ENCODE measurements around the gene TRIO. TPM values are rescaled to one million over a fixed set of nuclear protein-coding genes. Genes with fewer than 3 reads are reported as not detected.

The TRIO gene
- total RNA-seq, 2 experiments from 2014 or later, result 3.6 to 4.6 TPM

DNA sequence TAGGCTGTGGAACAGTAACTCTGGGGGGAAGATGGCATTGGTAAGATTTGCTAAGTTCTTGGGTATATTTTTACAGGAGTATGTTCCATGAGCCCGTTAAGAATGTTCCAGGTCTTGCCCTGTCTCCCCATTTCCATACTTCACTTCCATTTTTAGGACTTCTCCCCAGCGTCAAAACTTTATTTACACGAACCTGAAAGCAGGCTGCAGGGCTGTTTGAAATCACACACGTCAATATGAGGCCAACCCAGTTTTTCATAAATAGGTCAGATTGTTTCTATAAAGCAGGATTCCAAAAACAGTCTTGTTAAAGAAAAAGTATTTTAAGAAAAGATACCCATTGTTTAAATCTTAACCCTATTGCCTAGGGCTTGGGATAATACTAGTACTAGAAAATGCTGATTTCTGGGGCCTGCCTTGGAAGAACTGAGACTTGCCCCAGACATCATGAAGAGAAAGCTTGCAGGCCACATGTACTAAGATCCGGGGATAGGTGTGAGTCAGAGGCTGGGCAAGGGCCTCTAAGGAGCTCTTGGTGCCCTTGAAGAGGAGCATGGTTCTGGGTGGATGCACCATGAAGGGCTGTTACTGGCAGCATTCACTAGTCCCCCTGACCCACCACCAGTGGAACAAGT, 24.2 kb downstream of the TRIO start:
- Mint-ChIP-seq H3K27ac (no peak overlapping the region), H3K4me1 (ENCODE audit: low read depth) (no peaks in the 10 kb centered on the region), H3K27me3 (ENCODE audit: low read depth) (peaks cover 14% of the 10 kb centered on the region), H3K9me3 (no peaks in the 10 kb centered on the region), H3K4me3 (no peak overlapping the region), H3K36me3 (ENCODE audit: low read depth) (no peaks in the 10 kb centered on the region)
- CTCF ChIA-PET, result no interaction called here
- intact Hi-C loops (cut with micrococcal nuclease), result no loop called here
- DNase-seq, result no peak

DNA sequence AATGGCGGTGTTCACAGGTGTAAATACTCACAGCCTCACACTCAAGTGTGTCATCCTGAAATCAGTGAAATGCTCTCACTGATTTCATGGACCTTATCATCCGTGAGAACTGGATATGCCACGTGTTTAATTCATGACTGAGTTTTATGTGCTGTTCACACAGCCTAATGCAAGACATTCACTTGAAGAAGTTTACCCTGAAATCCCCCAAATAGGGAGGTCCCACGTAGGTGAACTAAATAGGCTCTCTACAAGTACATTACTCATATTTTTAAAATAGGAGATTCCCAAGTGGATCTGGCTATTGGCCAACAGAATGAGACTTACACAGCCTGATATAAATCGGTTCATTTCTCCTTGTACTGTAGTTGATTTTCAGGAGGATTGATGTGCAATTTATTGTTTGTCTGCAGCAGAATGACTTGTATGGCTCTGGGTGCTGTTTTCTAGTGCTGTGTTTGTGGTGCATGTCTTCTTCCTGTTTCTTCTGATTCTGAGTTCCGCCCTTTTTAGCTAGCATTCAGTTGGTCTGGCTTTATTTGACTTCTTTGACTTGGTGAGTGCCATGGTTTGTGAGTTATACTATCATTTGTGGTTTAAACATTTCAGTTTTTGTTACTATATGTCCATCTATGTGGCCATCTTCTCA, 25.1 kb downstream of the TRIO start:
- intact Hi-C loops (cut with micrococcal nuclease), result no loop called here
- peaks cover 22% of the 10 kb centered on the region for H3K27me3 Mint-ChIP-seq (ENCODE audit: low read depth)
- H3K4me1 Mint-ChIP-seq (ENCODE audit: low read depth), result no peaks in the 10 kb centered on the region
- DNase-seq, result no peak
- no peaks in the 10 kb centered on the region for H3K36me3 Mint-ChIP-seq (ENCODE audit: low read depth)
- no peak overlapping the region for H3K4me3 Mint-ChIP-seq
- H3K27ac Mint-ChIP-seq, result no peak overlapping the region
- CTCF ChIA-PET, result interaction anchor here (0.7 kb wide), 1 partner anchor 45 kb away, joined by 3 read pairs; no protein-coding TSS in a partner anchor
- no peaks in the 10 kb centered on the region for H3K9me3 Mint-ChIP-seq

DNA sequence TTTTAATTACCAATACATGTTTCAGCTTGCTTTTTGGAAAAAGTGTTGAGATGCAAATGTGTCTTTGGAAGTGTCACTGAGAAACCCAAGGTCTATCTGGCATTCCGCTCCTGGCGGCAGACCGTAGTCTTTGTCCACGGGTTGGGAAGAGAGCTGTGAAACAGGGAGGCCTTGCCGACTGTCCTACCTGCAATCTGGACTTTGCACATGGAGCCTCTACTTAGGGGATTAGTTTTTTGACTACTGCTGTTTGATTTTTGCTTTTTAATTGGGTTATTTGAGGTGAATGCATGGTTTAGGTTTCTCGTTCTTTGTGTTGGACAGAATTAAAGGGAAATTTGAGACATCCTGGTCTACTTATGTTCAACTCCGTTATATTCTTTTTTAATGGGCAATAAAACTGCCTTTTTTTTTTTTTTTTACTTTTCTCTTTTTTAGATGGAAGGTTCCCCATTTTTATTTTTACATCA, 25.7 kb downstream of the TRIO start:
- H3K27me3 Mint-ChIP-seq (ENCODE audit: low read depth), result peaks cover 25% of the 10 kb centered on the region
- DNase-seq, result no peak
- H3K27ac Mint-ChIP-seq, result no peak overlapping the region
- H3K4me3 Mint-ChIP-seq, result no peak overlapping the region
- intact Hi-C loops (cut with micrococcal nuclease), result no loop called here
- H3K4me1 Mint-ChIP-seq (ENCODE audit: low read depth), result no peaks in the 10 kb centered on the region
- H3K9me3 Mint-ChIP-seq, result no peaks in the 10 kb centered on the region
- H3K36me3 Mint-ChIP-seq (ENCODE audit: low read depth), result no peaks in the 10 kb centered on the region
- CTCF ChIA-PET, result no interaction called here

DNA sequence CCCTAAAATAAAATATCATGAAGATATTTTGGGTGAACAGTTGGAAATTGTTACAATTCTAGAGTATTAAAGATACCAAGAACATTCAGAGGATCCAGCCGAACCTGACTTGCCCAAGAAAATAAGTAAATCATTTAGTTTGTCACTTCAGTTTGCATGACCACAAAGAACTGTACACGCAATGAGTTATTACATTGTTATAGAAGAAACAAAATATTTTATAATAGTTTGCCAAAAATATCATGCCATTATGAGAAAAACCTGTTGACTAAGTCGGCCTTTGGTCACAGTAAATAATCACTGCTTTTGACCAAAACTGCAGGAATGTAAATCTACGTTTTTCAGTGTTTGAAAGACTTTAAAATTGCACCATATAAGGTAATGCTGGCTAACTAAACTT, 27.9 kb downstream of the TRIO start:
- Mint-ChIP-seq H3K27ac (no peak overlapping the region), H3K4me3 (no peak overlapping the region), H3K36me3 (ENCODE audit: low read depth) (no peaks in the 10 kb centered on the region), H3K9me3 (no peaks in the 10 kb centered on the region), H3K27me3 (ENCODE audit: low read depth) (peaks cover 29% of the 10 kb centered on the region), H3K4me1 (ENCODE audit: low read depth) (no peaks in the 10 kb centered on the region)
- no peak for DNase-seq
- intact Hi-C loops (cut with micrococcal nuclease), result no loop called here
- CTCF ChIA-PET, result no interaction called here

DNA sequence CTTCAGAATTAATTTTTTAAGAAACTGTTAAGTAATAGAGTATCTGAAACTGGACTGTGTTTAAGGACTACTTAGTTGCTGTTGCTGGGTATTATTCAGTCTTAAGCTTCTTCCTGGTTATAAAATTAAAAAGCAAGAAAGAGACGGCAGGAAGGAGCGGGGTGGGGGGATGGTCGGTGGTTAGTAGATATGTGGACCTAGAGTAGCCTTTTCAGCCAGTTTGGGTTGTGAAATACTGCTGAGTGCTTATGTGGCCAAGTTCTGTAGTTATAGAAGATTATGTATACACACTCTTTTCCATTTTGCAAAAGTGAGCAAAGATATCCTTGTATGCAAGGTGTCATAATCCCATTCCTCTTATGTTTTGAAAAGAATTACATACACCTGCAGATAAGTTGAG, 28.5 kb downstream of the TRIO start:
- H3K27ac Mint-ChIP-seq, result no peak overlapping the region
- no peaks in the 10 kb centered on the region for H3K36me3 Mint-ChIP-seq (ENCODE audit: low read depth)
- H3K4me1 Mint-ChIP-seq (ENCODE audit: low read depth), result no peaks in the 10 kb centered on the region
- CTCF ChIA-PET, result interaction anchor here (0.7 kb wide), 1 partner anchor 94 kb away, joined by 3 read pairs; no protein-coding TSS in a partner anchor
- no peaks in the 10 kb centered on the region for H3K9me3 Mint-ChIP-seq
- H3K27me3 Mint-ChIP-seq (ENCODE audit: low read depth), result peaks cover 29% of the 10 kb centered on the region
- DNase-seq, result no peak
- no peak overlapping the region for H3K4me3 Mint-ChIP-seq
- intact Hi-C loops (cut with micrococcal nuclease), result no loop called here

DNA sequence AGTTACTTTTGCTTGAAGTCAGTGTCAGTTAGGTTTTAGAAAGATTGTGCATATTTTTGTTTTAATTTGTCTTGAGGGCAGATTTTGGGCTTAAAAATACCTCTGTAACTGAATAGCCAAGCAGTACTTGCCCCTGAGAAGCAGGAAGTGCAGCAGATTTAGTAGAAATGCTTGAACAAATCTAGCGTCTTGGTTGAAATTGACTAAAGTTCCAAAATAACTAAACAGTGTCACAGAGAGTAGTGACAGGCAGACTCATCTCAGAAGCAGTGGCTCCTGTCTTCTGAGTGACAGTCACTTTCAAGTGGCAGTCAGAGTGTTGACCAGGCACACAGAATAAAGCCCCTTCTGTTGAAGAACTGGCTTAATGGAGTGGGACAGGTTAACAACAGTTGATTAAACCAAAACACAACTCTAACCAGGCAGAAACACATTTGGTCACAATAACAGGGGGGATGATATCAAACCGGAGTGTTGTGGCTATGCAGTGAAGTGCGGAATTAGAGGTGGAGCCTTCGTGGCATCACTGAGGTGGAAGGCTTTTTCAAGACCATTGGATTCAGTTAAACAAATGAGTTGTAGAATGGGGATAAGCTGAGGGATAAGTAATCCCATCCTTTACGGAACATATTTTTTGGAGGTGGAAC, 29.1 kb downstream of the TRIO start:
- CTCF ChIA-PET, result interaction anchor here (0.7 kb wide), 1 partner anchor 93 kb away, joined by 3 read pairs; no protein-coding TSS in a partner anchor
- DNase-seq, result no peak
- Mint-ChIP-seq H3K4me1 (ENCODE audit: low read depth) (no peaks in the 10 kb centered on the region), H3K9me3 (no peaks in the 10 kb centered on the region), H3K27ac (no peak overlapping the region), H3K27me3 (ENCODE audit: low read depth) (peaks cover 29% of the 10 kb centered on the region), H3K4me3 (no peak overlapping the region), H3K36me3 (ENCODE audit: low read depth) (no peaks in the 10 kb centered on the region)
- intact Hi-C loops (cut with micrococcal nuclease), result no loop called here

DNA sequence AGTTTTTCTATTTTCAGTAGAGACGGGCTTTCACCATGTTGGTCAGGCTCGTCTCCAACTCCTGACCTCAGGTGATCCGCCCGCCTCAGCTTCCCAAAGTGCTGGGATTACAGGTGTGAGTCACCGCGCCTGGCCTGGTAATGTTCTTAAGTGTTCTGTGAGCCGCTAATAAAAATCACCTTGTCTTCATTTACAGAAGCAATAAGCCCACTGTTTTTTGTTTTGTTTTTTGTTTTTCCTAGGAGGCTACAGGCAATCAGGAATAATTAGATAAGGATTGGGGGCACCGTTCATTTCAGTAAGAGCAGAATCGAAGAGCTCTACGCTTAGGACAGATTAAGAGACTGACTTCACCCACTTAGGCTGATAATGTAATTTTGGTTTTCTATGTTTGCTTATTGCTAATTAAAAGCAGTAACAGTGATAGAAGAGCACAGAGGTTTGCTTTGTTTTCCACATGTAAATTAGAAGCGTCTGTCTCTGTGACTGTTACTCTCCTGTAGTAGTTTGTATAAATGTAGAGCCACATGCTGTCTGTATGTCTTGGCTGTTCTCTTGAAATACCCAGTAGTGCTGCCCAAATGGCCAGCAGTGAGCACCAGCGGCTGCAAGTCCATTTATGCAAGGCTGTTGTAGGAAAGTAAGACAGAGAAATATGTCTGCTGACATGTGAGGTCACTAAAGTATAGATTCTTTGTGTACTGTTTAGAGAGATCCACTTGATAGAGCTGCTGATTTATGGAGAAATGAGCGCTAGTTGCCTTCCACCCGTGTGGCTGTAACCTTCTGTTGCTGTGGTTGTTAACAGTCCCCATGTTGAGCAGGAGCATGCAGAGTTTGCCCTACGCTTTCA, 30.5 kb downstream of the TRIO start:
- intact Hi-C loops (cut with micrococcal nuclease), result no loop called here
- no peak for DNase-seq
- no peak overlapping the region for H3K4me3 Mint-ChIP-seq
- H3K4me1 Mint-ChIP-seq (ENCODE audit: low read depth), result no peaks in the 10 kb centered on the region
- no peak overlapping the region for H3K27ac Mint-ChIP-seq
- no peaks in the 10 kb centered on the region for H3K36me3 Mint-ChIP-seq (ENCODE audit: low read depth)
- CTCF ChIA-PET, result no interaction called here
- H3K9me3 Mint-ChIP-seq, result no peaks in the 10 kb centered on the region
- peaks cover 25% of the 10 kb centered on the region for H3K27me3 Mint-ChIP-seq (ENCODE audit: low read depth)

DNA sequence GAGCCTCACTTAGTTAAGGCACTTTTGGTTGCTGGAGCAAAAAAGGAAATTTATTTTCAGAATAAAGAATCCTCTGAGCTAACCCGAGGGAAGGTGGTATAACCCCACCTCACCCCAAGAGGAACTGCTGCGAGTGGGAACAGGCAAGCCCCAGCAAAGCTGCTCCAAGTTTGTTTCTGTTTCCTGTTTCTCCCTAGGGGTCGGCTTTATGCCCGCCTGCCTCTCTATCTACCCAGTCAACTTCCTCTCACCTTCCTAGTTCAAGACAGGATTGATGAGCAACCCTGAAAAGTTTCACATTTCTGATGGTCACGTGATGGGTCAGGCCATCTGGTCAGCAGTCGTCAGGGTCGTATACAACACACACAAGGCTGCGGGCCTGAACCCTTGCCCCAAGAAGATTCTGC, 31.1 kb downstream of the TRIO start:
- CTCF ChIA-PET, result no interaction called here
- Mint-ChIP-seq H3K27ac (no peak overlapping the region), H3K9me3 (no peaks in the 10 kb centered on the region), H3K36me3 (ENCODE audit: low read depth) (no peaks in the 10 kb centered on the region), H3K4me3 (no peak overlapping the region), H3K27me3 (ENCODE audit: low read depth) (peaks cover 25% of the 10 kb centered on the region), H3K4me1 (ENCODE audit: low read depth) (no peaks in the 10 kb centered on the region)
- intact Hi-C loops (cut with micrococcal nuclease), result no loop called here
- DNase-seq, result no peak

DNA sequence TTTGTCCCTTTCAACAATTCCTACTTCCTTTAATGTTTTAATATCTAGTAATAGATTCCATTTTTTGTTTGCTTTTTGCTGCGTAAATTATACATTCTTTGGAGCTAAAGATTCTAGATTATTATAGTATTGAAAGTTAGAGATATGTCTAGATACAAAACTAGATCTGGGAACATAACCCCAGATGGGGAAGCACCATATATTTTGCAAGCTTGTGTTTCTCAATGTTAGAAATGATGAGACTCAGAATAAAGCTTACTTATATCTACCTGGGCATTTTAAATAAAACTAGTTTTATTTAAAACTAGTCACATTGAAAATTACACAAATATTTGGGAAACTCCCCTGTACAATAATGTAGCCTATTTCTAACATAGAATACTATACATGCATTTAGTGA, 32.2 kb downstream of the TRIO start:
- H3K27ac Mint-ChIP-seq, result no peak overlapping the region
- H3K36me3 Mint-ChIP-seq (ENCODE audit: low read depth), result no peaks in the 10 kb centered on the region
- CTCF ChIA-PET, result no interaction called here
- no peak for DNase-seq
- H3K9me3 Mint-ChIP-seq, result no peaks in the 10 kb centered on the region
- intact Hi-C loops (cut with micrococcal nuclease), result no loop called here
- H3K4me3 Mint-ChIP-seq, result no peak overlapping the region
- peaks cover 22% of the 10 kb centered on the region for H3K27me3 Mint-ChIP-seq (ENCODE audit: low read depth)
- no peaks in the 10 kb centered on the region for H3K4me1 Mint-ChIP-seq (ENCODE audit: low read depth)

DNA sequence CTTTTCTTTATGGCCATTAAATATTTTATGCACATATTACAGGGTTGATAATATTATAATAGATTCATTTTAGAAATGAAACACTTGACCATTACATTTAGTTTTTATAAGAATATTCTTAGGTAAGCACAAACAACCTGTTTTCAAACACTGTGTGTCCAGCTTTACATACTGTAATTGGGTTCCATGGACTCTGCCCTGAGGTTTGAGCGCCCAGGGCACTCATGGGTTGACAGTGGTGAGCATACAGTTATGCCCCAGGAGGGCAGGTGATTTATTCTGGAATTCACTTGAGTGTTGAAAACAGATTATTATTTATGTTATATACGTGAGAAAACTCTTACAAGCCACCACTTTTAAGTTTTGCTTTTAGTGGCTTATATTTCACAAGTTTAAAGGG, 33.7 kb downstream of the TRIO start:
- Mint-ChIP-seq H3K4me3 (no peak overlapping the region), H3K36me3 (ENCODE audit: low read depth) (no peaks in the 10 kb centered on the region), H3K4me1 (ENCODE audit: low read depth) (no peaks in the 10 kb centered on the region), H3K9me3 (no peaks in the 10 kb centered on the region), H3K27me3 (ENCODE audit: low read depth) (peaks cover 19% of the 10 kb centered on the region), H3K27ac (no peak overlapping the region)
- intact Hi-C loops (cut with micrococcal nuclease), result no loop called here
- CTCF ChIA-PET, result no interaction called here
- no peak for DNase-seq

DNA sequence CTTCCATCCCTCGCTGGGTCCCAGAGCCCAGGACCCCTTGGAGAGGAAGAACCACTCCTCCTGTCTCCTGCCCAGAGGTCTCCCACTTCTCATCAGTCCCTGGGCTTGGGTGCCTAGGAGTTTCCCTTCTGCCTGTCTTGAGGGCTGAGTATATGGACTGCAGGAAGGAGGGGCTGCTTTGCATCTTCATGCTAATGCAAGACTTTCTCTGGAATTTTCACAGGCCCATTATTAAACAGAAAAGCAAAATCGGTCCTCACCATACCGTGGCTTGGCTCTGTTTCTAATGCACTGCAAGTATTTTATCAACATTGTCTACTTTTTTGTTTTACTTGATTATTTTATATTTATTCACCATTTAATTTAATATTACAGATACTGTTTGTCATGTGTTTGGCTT, 34.5 kb downstream of the TRIO start:
- H3K27ac Mint-ChIP-seq, result no peak overlapping the region
- DNase-seq, result no peak
- no peaks in the 10 kb centered on the region for H3K4me1 Mint-ChIP-seq (ENCODE audit: low read depth)
- peaks cover 12% of the 10 kb centered on the region for H3K27me3 Mint-ChIP-seq (ENCODE audit: low read depth)
- no peak overlapping the region for H3K4me3 Mint-ChIP-seq
- no peaks in the 10 kb centered on the region for H3K9me3 Mint-ChIP-seq
- intact Hi-C loops (cut with micrococcal nuclease), result no loop called here
- CTCF ChIA-PET, result no interaction called here
- no peaks in the 10 kb centered on the region for H3K36me3 Mint-ChIP-seq (ENCODE audit: low read depth)

DNA sequence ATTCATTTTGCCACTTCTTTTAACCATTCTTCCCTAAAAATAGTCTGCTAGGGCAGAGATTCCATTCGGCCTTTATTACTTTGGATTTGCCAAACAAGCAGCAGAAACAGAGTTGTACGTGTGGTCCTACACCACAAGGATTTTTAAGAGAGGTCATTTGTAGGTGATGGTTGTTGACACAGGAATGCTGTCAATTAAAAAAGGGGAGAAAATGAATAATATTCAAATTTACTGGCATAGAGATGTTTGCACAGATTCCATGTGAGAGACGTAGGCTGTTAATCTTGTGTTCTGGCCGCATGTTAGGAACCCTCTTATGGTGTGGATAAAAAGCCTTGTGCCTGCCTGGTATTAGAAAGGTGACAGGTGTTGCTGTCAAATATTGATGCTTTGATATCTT, 34.9 kb downstream of the TRIO start:
- Mint-ChIP-seq H3K9me3 (no peaks in the 10 kb centered on the region), H3K27ac (no peak overlapping the region), H3K36me3 (ENCODE audit: low read depth) (no peaks in the 10 kb centered on the region), H3K27me3 (ENCODE audit: low read depth) (peaks cover 9% of the 10 kb centered on the region), H3K4me1 (ENCODE audit: low read depth) (no peaks in the 10 kb centered on the region), H3K4me3 (no peak overlapping the region)
- DNase-seq, result no peak
- intact Hi-C loops (cut with micrococcal nuclease), result no loop called here
- CTCF ChIA-PET, result no interaction called here

Data from activated naive CD4-positive, alpha-beta T cell treated with anti-CD3 and anti-CD28 coated beads for 36 hours (primary cell).